Inferior parietal cortex (tissue), 1 donor: Measurements from ENCODE around the gene ANKRD42.
A peak's percentile ranks its signal among the peaks of the same experiment; 100 is the strongest.
"Not testable (repeated sequence)": the region's sequence is repeated elsewhere in the genome, so short reads cannot be mapped to it uniquely, and the experiment has no call there.

ENCODE experiments used
- DNase-seq: peaks from one replicate; pipeline ENCODE4 v3.0.0-alpha.2; 2016; ENCODE audit errors: extremely low spot score

Gene ANKRD42

GRCh38 chr11:83172551-83172950 is 21.0 kb upstream of the ANKRD42 start:
- no peak for DNase-seq

DNA sequence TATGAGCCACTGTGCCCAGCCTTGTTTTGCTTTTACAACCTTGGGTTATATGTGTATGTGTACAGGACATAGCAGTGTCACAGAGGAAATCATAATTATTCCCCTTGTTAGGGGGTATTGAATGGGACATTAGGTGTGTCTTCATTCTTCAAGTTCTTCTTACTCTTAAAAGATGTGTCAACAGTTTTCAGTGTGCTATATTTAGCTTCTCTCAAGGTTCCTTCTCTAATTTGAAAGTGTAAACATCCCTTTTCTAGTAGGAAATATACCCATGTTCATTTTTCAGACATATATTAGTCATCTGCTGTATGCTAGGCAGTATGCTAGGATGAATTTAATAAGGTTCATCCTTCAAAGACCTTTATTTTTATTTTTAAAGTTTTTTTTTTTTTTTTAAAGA is 19.5 kb upstream of the ANKRD42 start:
- no peak for DNase-seq

- DNase-seq, result no peak
These were observed 17.7 kb upstream of the ANKRD42 start for GRCh38 chr11:83175815-83176214.

GRCh38 chr11:83181815-83182214 is 11.7 kb upstream of the ANKRD42 start:
- no peak for DNase-seq

- no peak for DNase-seq
These were observed 7.7 kb upstream of the ANKRD42 start for GRCh38 chr11:83185767-83186166.

GRCh38 chr11:83187465-83187864 is 6.0 kb upstream of the ANKRD42 start:
- no peak for DNase-seq

DNA sequence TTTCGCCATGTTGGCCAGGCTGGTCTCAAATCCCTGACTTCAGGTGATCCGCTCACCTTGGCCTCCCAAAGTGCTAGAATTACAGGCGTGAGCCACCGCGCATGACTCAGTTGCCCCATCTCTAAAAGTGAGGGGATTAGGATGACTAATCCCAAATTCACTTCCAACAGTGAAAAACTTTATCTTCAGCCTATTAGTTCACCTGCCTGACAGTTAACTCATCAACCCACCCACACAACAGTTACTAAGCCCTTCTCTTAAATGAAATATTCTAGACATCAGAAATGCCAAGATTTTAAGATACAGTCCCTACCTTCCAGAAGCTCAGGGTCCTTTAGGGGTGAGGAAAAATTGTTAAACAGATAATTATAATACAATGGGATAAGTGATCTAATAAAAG is 2.0 kb upstream of the ANKRD42 start:
- DNase-seq, result no peak

DNA sequence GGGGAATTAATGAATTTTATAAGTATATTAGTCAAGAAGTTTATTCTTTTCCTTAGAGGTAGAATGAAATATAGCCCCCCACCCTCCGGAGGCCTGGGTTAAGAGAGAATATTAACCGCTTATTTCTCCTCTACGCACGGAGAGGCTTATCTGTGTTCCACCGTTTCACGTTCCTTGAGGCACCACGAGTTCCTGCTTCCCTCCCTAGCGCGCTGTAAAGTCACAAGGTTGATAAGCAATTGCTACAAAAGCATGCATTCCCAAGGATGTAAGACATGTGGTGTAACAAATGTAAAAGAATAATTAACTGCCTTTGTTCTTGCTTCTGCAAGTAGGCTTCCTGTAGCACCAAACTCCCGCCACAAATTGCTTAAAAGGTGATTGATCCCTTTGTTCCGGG is 1.5 kb upstream of the ANKRD42 start:
- DNase-seq, result no peak

GRCh38 chr11:83192606-83193245 is 786 bp upstream of the ANKRD42 start:
- DNase-seq, result no peak

GRCh38 chr11:83194281-83195142 is 1.0 kb downstream of the ANKRD42 start:
- DNase-seq, result peak; percentile 38

GRCh38 chr11:83195143-83195466 is 1.6 kb downstream of the ANKRD42 start:
- no peak for DNase-seq

- no peak for DNase-seq
These were observed 2.1 kb downstream of the ANKRD42 start for GRCh38 chr11:83195649-83196048.

DNA sequence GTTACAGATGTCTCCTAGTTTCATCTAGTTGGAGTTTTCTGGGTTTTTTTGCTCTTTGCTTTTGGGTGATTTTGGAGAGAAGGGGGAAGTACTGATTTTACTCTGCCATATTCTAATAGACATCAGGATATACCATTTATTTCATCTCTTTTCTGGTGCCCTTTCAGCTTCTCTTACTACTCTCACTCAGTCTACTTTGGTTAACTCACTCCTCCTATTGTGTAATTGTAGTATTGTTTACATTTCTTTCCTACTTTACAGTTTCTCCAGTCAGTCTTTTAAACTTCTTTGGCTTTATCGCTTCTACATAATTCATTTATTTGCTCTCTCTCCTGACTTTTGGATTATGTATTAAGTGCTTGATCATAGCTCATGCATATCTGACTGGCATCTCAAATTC is 6.5 kb downstream of the ANKRD42 start:
- no peak for DNase-seq

DNA sequence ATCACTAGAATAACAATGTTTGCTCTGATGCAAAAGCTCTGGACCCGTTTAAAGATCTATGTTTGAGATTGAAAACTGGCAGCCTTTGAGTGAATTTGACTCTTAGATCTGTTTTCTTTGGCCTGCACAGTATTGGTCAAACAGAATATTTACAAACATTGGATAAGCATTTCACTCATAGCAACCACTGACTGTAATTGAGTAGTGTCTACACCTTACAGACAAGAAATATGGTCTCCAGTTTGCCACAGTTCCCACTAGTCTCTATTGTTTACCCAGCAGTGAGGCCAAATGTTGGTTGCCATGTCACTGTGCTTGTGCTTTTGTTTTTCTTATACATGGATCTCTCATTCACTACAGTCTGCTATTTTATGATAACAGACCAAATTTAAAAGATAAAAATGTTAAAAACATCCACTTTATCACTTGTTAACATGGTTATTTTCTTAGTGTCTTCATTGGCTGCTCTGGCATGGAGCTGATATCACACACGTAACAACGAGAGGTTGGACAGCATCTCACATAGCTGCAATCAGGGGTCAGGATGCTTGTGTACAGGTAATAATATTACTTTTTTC is 12.2 kb downstream of the ANKRD42 start:
- DNase-seq, result no peak

GRCh38 chr11:83206221-83206620 is 12.7 kb downstream of the ANKRD42 start:
- no peak for DNase-seq

GRCh38 chr11:83206771-83207382 is 13.4 kb downstream of the ANKRD42 start:
- DNase-seq, result not testable (repeated sequence)

DNA sequence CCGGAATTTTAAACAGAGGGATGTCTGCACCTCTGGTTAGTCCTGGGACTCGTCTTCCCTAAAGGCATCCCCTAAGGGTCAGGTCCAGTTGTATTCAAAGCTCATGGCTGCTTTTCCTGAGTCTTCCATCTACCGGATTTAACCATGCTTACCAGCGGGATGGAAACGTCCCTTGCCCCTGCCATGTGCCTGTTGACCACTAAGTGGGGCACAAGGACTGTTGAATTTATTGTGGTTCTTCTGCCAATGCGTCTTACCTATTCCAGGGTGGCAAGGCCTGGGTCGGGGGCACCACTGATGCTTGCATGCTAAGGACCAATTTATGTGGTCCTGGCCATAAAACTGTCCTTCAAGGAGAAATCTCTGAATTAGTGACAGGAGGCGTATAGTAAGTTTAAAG is 25.6 kb downstream of the ANKRD42 start:
- DNase-seq, result no peak

GRCh38 chr11:83220260-83220659 is 26.7 kb downstream of the ANKRD42 start:
- no peak for DNase-seq

DNA sequence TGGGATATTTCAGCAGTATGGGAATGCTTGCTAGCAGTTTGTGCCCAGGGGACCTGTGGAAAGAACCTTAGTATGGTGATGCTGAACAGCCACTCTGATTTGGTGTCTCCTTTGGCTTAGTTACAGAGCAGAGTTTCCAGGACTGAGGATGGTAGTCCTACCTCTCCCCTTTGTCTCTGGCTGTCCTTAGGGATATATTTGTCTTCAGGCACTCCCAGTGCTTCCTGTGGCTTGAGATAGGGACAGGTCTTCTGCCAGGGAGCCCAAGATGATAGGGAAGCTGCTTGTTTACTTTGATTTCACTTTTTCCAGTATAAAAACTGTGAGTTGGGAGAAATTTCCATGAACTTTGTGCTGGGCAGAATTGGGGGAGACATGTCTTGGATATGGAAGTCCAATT is 28.2 kb downstream of the ANKRD42 start:
- DNase-seq, result no peak

DNA sequence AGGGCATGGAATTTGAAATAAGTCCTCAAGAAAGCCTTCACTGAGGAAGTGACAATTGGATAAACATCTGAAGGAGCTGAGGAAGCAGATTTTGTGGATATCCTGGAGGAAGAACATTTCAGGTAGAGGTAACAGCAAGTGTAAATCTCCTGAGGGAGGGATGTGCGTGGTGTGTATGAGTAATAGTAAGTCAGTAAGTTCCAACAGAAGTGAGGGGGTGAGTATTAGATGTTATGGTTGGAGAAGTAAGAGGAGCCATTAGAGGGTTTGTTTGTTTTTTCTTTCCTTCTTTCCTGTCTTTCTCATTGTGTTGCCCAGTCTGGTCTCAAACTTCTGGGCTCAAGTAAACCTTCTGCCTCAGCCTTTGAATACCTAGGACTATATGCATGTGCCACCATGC is 29.0 kb downstream of the ANKRD42 start:
- no peak for DNase-seq

GRCh38 chr11:83223457-83223856 is 29.9 kb downstream of the ANKRD42 start:
- DNase-seq, result no peak

- no peak for DNase-seq
These were observed 42.3 kb downstream of the ANKRD42 start for GRCh38 chr11:83235825-83236224.

DNA sequence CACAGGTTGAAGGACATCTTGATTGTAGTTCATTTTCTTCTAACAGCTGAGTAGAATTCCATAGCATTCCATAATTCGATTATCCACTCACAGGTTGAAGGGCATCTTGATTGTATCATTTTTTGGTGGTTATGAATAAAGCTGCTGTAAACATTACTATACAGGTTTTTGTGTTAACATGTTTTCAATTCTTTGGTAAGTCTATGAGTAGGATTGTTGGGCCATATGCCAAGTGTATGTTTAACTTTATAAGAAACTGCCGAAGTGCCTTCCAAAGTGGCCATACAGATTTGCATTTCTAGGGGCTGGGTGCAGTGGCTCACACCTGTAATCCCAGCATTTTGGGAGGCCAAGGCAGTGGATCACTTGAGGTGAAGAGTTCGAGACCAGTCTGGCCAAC is 44.6 kb downstream of the ANKRD42 start:
- no peak for DNase-seq
